Amniotic stem cell (primary cell): ENCODE results near the gene AOPEP.

Source experiments
- DNase-seq: peaks from one replicate; lab custom pipeline; 2025; lab: John Stamatoyannopoulos, UW

The AOPEP gene

DNA sequence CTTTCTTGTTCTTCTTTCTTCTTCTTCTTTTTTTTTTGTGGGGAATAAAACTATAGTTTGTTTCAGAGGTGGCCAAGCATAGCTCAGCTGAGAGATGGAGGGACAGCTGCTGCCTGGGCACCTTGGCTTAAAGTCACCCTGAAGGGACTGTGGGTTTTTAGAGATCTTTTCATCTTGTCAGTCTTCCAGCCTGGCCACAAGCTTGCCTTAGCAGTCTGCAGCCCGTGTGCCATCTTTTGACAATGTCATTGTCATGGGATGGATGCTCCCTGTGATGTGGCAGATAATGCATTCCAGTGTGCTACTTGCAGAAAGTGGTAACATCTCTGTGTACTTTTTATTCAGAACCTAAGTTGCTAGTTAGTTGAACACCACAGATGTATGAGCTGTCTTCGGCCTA lies 310.2 kb downstream of the AOPEP start:
- no peak for DNase-seq

- no peak for DNase-seq
These were observed 311.5 kb downstream of the AOPEP start for GRCh38 chr9:95037789-95038521.

DNA sequence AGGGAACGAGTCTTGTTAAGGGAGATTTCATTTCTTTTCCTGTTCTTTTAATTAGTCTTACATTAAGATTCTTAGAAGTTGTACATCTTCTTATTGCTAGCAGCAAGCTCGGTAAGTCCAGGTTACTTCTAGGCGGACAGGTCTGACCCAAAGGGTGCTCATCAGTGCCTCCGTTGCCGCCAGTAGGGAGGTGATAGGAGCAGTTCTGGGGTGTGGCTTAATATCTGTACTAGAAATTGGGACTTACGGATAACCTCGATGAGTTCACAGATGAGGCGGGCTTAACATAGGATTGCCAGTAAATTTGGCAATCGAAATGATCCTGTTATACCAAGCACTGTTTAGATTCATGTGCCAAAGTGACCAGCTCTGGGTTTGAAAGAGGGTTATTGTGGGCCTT lies 312.2 kb downstream of the AOPEP start:
- DNase-seq: no peak

DNA sequence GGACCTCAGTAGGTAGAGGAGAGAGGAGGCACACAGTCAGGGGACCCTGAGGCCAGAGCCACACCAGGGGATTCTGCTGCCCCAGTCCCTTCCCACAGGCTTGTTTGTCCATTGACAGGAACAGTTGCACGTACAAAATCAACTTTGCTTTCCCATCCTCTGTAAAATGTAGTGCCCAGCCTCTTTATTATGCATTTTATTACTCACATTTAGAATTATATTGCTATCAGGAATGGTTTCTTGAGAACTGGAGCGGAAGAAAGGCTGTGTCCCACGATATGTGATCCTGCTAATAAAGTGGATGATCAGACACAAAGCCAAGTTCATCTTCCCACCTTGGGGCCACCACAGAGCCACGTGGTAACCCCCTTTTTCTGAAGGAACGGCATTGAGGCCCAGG lies 313.6 kb downstream of the AOPEP start:
- DNase-seq: no peak

DNA sequence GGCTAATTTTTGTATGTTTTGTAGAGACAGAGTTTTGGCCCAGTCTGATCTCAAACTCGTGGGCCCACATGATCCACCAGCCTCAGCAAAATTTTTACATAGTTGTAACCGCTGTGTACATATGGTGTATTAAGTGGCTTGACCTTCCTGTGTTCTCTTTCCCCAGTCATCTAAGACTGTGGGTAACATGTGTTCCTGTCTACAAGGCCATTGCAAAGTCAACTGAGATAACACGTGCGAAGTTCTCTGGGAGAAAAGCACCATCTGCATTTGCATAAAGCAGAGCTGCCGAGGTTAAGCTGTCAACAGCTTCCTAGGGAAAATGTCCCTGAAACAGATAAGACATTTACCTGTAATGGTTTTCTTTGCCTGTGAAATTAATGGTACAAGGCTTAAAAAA lies 317.3 kb downstream of the AOPEP start:
- DNase-seq: no peak

- no peak for DNase-seq
These were observed 318.4 kb downstream of the AOPEP start for GRCh38 chr9:95044731-95045508.

- DNase-seq: no peak
These were observed 319.3 kb downstream of the AOPEP start for GRCh38 chr9:95045751-95046150.

GRCh38 chr9:95047452-95048224 lies 321.1 kb downstream of the AOPEP start:
- DNase-seq: no peak

- DNase-seq: no peak
These were observed 322.0 kb downstream of the AOPEP start for GRCh38 chr9:95048225-95049087.

GRCh38 chr9:95049761-95050160 lies 323.3 kb downstream of the AOPEP start:
- DNase-seq: no peak

DNA sequence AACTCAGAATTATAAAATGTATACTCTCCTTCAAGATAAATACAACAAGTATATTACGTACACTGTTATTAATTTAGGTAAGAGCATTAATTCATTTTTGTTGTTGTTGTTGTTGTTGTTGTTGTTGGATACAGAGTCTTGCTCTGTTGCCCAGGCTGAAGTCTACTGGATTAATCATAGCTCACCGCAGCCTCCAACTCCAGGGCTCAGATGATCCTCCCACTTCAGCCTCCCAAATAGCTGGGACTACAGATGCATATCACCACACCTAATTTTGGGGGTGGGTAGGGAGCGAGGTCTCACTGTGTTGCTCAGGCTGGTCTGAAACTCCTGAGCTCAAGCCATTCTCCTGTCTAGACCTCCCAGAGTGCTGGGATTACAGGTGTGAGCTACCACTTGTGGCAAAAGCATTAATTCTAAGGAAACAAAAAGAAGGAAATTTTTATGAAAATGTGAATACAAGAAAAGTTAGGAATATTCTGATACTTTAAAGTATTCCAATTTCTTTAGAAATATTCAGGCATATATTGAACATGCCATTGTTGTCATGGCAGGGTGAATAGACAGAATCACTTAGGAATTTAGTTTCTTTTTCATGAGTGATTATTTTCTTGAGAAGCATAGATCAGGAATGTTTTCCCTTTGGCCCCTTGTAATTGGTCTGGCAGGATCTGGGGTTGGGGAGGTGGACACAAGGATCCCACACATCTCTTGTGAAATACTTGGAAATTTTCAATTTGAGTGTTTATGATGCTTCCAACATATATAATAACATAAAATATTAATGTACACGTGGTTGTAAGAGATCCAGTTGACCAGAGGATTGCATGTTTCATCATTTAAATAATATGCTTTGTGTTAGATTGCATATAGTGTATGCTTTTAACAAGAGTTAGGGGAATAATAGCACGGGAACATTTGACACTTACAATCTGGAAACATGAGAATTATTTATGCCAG lies 327.4 kb downstream of the AOPEP start:
- DNase-seq: no peak

GRCh38 chr9:95055334-95055850 lies 328.9 kb downstream of the AOPEP start:
- no peak for DNase-seq

DNA sequence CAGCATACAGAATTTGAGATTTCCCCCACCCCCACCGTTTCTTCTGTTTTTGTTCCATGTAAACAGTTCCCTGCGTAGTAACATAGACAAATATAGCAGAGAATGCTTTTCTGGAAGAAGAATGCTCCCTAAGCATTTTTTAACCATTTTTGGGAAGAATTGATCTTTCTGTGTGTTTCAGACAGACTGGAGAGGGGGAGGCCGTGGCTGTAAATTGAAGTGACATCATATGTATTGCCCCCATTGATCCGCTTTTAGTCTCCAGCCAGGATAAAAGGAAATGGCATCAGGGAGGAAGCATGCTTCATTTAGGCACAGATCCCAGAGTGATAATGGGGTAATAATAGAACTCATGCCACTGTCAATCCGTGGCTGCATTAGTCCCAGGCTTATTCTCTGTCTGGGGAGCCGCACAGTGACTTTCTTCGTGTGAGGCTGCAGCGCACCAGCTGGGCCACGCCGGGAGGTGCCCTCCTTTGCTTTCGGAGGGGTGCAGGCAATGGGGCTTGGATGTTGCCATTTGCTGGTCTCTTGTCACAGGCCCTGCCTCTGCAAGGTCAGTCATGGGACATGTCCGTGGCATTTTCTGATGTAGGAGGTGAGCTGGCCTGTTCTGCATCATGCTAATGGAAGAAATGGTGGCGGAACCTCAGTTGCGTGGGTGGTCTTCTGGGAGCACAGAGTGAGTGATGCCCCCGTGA lies 329.5 kb downstream of the AOPEP start:
- DNase-seq: no peak

DNA sequence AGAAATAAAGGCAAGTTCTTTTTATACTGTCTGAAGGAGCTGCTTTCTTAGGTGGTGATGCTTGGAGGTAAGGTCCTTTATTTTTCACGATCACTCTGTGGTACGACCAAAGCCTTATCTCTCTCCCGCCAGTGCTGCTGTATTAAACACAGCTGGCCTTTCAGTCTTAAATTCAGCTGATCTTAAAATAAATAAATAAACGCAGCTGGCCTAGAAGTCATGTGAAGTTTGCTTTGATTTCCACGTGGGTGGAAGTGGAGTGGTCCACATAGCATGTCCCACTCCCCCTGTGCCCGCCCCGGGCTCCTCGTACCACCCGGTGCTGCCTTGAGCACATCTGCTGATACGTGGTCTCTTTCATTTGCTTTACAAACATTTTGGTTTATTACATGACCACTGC lies 330.6 kb downstream of the AOPEP start:
- DNase-seq: no peak

- DNase-seq: no peak
These were observed 331.8 kb downstream of the AOPEP start for GRCh38 chr9:95058121-95058785.

DNA sequence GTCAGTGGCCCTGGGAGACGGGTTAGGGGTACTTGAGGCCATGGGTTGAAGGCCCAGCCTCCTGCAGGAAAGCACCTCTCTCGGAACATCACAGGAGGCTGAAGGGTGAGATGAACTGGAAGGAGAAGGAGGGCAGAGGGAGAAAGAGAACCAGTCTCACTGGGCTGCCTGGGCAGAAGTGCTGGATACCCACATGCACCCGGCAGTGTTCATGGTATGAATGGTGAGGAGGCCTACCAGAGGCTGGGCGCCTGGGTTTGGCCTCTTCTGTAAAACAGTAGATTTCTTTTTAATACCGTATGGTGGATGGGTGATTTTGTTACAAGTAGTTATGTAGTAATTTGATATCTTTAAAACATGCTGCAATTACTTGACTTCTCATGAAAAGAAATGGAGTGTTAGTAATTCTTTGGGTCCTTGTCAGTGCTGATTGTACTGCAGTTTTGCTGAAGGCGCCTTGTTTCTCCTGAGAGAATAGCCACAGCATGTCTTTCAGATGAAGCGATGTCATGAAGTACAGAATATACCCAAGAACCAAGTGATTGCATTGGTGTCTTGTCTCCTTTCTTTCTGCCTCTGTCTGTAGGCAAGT lies 332.4 kb downstream of the AOPEP start:
- DNase-seq: no peak

GRCh38 chr9:95060234-95060633 lies 333.7 kb downstream of the AOPEP start:
- DNase-seq: no peak

GRCh38 chr9:95060916-95061315 lies 334.4 kb downstream of the AOPEP start:
- no peak for DNase-seq
